Pancreas (tissue), 10 donors: Measurements from ENCODE around the gene DGCR2. TPM values are rescaled to one million over a fixed set of nuclear protein-coding genes. Genes with fewer than 3 reads are reported as not detected.
"Not testable (repeated sequence)": the region's sequence is repeated elsewhere in the genome, so short reads cannot be mapped to it uniquely, and the experiment has no call there.

Experiments used
- ATAC-seq, 4 donors: fragments of 200-7000 bp; cut with Tn5 transposase; one replicate each; pipeline versions ENCODE4 v1.8.0 to v1.9.1; 2020; ENCODE audit warnings: mild to moderate bottlenecking in 4 of 4, moderate library complexity in 4 of 4
- DNase-seq, 6 donors: peaks; one replicate each; pipeline ENCODE4 v3.0.0-alpha.2; 2020
- FAIRE-seq: peaks from 2 replicates; lab custom pipeline; 2012; peaks lifted over from hg19 to GRCh38; lab: Jason Lieb, UNC
- H3K27ac ChIP-seq, 4 donors: fragments of 200-600 bp; sonication (generic); 1 replicate in 3 of 4; 2 replicates in 1 of 4; pipeline versions ENCODE4 v1.5.0 to v1.8.0; 2020
- H3K27me3 ChIP-seq, 4 donors: fragments of 200-600 bp; one replicate each; pipeline ENCODE4 v1.8.0; 2021
- H3K36me3 ChIP-seq, 3 donors: fragments of 200-600 bp; sonication (generic) in 1 of 3; one replicate each; pipeline versions ENCODE4 v1.5.0 to v1.8.0; 2020 to 2021
- H3K4me1 ChIP-seq, 3 donors: fragments of 200-600 bp; one replicate each; pipeline ENCODE4 v1.8.0; 2021
- H3K4me3 ChIP-seq, 4 donors: fragments of 200-600 bp; sonication (generic) in 2 of 4; one replicate each; pipeline versions ENCODE4 v1.5.0 to v1.8.0; 2020 to 2021
- H3K9me3 ChIP-seq, 4 donors: fragments of 200-600 bp; one replicate each; pipeline ENCODE4 v1.8.0; 2021
- CTCF ChIP-seq, 4 donors: fragments of 200-600 bp; sonication (generic) in 3 of 4; IDR thresholded peaks; one replicate each; pipeline versions ENCODE4 v1.5.0 to v1.8.0; 2021; ENCODE audit warnings: antibody characterized with exemption in 4 of 4
- WGBS, 2 donors: extraction: QIAGEN DNeasy Blood & Tissue Kit; methylation state at CpG; one replicate each; pipeline ENCODE4 v1.1.7; 2013; 5-methylcytosine and 5-hydroxymethylcytosine counted together
- intact Hi-C, 3 donors: fragments of 100-400 bp; cut with DNase I; formaldehyde crosslinking; loops; one replicate each; pipeline versions ENCODE4 v1.11.1 to v1.14.2; 2022
- polyA plus RNA-seq, 2 donors: library from polyadenylated mRNA; stranded (reverse); fragments of 200-250 nt; gene quantifications; one replicate each; pipeline ENCODE4 v1.2.3, GENCODE V29; 2013
- total RNA-seq, 6 donors: library from RNA; stranded (reverse); fragmentation: NEBNext Ultra II Directional in 4 of 6; extraction: Animal tissue kit (Norgen Biotek cat#: 25700) in 4 of 6; gene quantifications; one replicate each; pipeline versions ENCODE4 v1.2.1 to v1.2.4, GENCODE V29; 2021 to 2023
- donor health status: healthy with polysubstance abuse.
- donor health status: DM: no; HTN: no; CAD: no; lungs with moderate emphysema.
- donor health status: DM: no; HTN: no; CAD: no.
- donor health status: control.
- donor health status: control.
- donor health status: Bipolar disorder and iron deficiency.
- donor health status: DM: yes; HTN: yes; CAD: no.
- donor health status: DM: no; HTN: no; CAD: no.
- donor health status: DM: no; HTN: no; CAD: no.
- donor health status: DM: yes; HTN: yes; CAD: no.

DGCR2 gene
- total and polyA plus RNA-seq, 8 donors, result 24.3 to 41.5 (median 30.1) TPM

GRCh38 chr22:19086417-19086816, 35.8 kb downstream of the DGCR2 start:
- Histone ChIP-seq H3K27me3 (no peaks in the 10 kb centered on the region), H3K4me3 (no peak overlapping the region), H3K27ac (peak overlapping the region in 1 of 4 donors; percentile 13), H3K9me3 (no peaks in the 10 kb centered on the region), H3K4me1 (peaks cover 0 to 19% (median 5%) of the 10 kb centered on the region in 3 donors), H3K36me3 (peaks cover 0 to 7% (median 0%) of the 10 kb centered on the region in 3 donors)
- peak in 1 of 6 donors; percentile 8 for DNase-seq
- intact Hi-C loops, result no loop called here
- 81 to 84% methylated on average over 6 of the region's 6 CpGs for WGBS, 2 donors
- peak; percentile 30 to 56 (median 54) for ATAC-seq
- no peak for TF ChIP-seq CTCF (IDR thresholded peaks at IDR 0.05)
- no peak for FAIRE-seq

GRCh38 chr22:19085233-19085718, 36.9 kb downstream of the DGCR2 start:
- peak in 1 of 6 donors; percentile 26 for DNase-seq
- Histone ChIP-seq H3K36me3 (peaks cover 0 to 7% (median 0%) of the 10 kb centered on the region in 3 donors), H3K9me3 (no peaks in the 10 kb centered on the region), H3K4me3 (no peak overlapping the region), H3K4me1 (peaks cover 0 to 19% (median 5%) of the 10 kb centered on the region in 3 donors), H3K27me3 (no peaks in the 10 kb centered on the region), H3K27ac (peak overlapping the region in 3 of 4 donors; percentile 4 to 37 (median 13))
- FAIRE-seq, result no peak
- TF ChIP-seq CTCF (IDR thresholded peaks at IDR 0.05), result no peak
- ATAC-seq, result peak; percentile 62 to 83 (median 79)
- 0 to 24% methylated on average over 1 of the region's 1 CpG for WGBS, 2 donors
- intact Hi-C loops, result no loop called here

GRCh38 chr22:19084586-19084985, 37.6 kb downstream of the DGCR2 start:
- H3K27ac ChIP-seq, H3K27me3 ChIP-seq, ATAC-seq, H3K9me3 ChIP-seq, intact Hi-C loops, FAIRE-seq, H3K36me3 ChIP-seq, H3K4me3 ChIP-seq: not testable (repeated sequence)
- peaks cover 0 to 19% (median 5%) of the 10 kb centered on the region in 3 donors for H3K4me1 ChIP-seq
- WGBS, 2 donors, result 94 to 95% methylated on average over 13 of the region's 32 CpGs
- DNase-seq, result peak in 1 of 6 donors; percentile 2

- H3K27ac ChIP-seq, ATAC-seq, H3K4me3 ChIP-seq, FAIRE-seq, H3K36me3 ChIP-seq, H3K9me3 ChIP-seq, H3K27me3 ChIP-seq, intact Hi-C loops: not testable (repeated sequence)
- peaks cover 0 to 19% (median 5%) of the 10 kb centered on the region in 3 donors for H3K4me1 ChIP-seq
- 88 to 99% methylated on average over 22 to 28 of the region's 30 CpGs for WGBS, 2 donors
- DNase-seq, result peak in 1 of 6 donors; percentile 7
Observed at GRCh38 chr22:19084126-19084525, 38.1 kb downstream of the DGCR2 start.

- WGBS, 2 donors, result 81 to 94% methylated on average over 13 of the region's 13 CpGs
- no peaks in the 10 kb centered on the region for H3K9me3 ChIP-seq
- peaks cover 0 to 19% (median 5%) of the 10 kb centered on the region in 3 donors for H3K4me1 ChIP-seq
- H3K4me3 ChIP-seq, result no peak overlapping the region
- no peaks in the 10 kb centered on the region for H3K36me3 ChIP-seq
- H3K27ac ChIP-seq, result no peak overlapping the region
- no peaks in the 10 kb centered on the region for H3K27me3 ChIP-seq
- intact Hi-C loops, result no loop called here
- peak in 1 of 6 donors; percentile 7 for DNase-seq
- no peak for ATAC-seq
- no peak for FAIRE-seq
- TF ChIP-seq CTCF (IDR thresholded peaks at IDR 0.05), result no peak
Observed at GRCh38 chr22:19082793-19083192, 39.4 kb downstream of the DGCR2 start.

GRCh38 chr22:19082101-19082500, 40.1 kb downstream of the DGCR2 start:
- no peak for FAIRE-seq
- no peak for ATAC-seq
- Histone ChIP-seq H3K27ac (no peak overlapping the region), H3K4me1 (peaks cover 0 to 19% (median 5%) of the 10 kb centered on the region in 3 donors), H3K36me3 (no peaks in the 10 kb centered on the region), H3K9me3 (no peaks in the 10 kb centered on the region), H3K4me3 (no peak overlapping the region), H3K27me3 (no peaks in the 10 kb centered on the region)
- DNase-seq, result peak in 1 of 6 donors; percentile 9
- intact Hi-C loops, result no loop called here
- 55% methylated on average over 3 of the region's 3 CpGs for WGBS, 2 donors
- TF ChIP-seq CTCF (IDR thresholded peaks at IDR 0.05), result no peak
